LNCAP (cell line): ENCODE data around the gene WIPI1.

Experiments used
- TF ChIP-seq, protein P1 (sequence below): fragments of 450-650 bp; IDR thresholded peaks from 2 replicates; pipeline ENCODE4 v1.5.1; 2017; ENCODE audit warnings: mild to moderate bottlenecking

WIPI1 gene, protein sequence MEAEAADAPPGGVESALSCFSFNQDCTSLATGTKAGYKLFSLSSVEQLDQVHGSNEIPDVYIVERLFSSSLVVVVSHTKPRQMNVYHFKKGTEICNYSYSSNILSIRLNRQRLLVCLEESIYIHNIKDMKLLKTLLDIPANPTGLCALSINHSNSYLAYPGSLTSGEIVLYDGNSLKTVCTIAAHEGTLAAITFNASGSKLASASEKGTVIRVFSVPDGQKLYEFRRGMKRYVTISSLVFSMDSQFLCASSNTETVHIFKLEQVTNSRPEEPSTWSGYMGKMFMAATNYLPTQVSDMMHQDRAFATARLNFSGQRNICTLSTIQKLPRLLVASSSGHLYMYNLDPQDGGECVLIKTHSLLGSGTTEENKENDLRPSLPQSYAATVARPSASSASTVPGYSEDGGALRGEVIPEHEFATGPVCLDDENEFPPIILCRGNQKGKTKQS

DNA sequence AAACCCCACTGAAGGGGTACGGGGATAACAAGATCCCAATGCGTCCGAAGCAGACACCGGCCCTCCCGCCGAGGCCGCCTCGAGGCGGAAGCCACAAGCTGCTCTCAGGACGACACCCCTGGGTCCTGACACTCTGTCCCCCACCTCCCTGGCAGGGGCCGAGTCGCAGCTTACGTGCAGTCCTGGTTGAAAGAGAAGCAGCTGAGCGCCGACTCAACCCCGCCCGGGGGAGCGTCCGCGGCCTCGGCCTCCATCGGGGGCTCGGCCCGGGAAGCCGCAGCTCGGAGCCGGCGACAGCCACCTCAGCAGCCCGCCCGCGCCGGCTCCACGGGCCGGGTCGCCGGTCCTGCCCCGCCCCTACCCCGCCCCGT is at the start of gene WIPI1:
WIPI1 (minus strand) TSS at position 329 of the 371 bp plus-strand sequence; CDS start at position 254, 75 bp downstream.
- TF ChIP-seq, protein P1, sequence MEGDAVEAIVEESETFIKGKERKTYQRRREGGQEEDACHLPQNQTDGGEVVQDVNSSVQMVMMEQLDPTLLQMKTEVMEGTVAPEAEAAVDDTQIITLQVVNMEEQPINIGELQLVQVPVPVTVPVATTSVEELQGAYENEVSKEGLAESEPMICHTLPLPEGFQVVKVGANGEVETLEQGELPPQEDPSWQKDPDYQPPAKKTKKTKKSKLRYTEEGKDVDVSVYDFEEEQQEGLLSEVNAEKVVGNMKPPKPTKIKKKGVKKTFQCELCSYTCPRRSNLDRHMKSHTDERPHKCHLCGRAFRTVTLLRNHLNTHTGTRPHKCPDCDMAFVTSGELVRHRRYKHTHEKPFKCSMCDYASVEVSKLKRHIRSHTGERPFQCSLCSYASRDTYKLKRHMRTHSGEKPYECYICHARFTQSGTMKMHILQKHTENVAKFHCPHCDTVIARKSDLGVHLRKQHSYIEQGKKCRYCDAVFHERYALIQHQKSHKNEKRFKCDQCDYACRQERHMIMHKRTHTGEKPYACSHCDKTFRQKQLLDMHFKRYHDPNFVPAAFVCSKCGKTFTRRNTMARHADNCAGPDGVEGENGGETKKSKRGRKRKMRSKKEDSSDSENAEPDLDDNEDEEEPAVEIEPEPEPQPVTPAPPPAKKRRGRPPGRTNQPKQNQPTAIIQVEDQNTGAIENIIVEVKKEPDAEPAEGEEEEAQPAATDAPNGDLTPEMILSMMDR, result no peak

DNA sequence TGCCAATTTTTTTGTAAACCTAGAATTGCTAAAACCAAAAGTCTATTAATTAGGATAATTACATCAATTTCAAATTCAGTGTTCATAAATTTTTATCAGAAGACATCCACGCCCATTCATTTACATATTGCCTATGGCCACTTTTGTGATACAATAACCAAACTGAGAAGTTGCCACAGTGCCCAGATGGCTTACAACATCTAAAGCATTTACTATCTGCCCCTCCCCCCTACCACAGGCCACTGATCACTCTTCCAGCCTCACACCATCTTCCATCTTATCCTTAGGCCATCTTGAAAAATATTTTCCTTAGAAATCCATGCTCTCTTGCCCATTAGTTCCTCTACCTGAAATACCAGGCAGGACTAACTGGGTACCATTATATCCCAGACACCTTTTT is 48.7 kb upstream of the WIPI1 start:
- TF ChIP-seq, protein P1, result no peak

DNA sequence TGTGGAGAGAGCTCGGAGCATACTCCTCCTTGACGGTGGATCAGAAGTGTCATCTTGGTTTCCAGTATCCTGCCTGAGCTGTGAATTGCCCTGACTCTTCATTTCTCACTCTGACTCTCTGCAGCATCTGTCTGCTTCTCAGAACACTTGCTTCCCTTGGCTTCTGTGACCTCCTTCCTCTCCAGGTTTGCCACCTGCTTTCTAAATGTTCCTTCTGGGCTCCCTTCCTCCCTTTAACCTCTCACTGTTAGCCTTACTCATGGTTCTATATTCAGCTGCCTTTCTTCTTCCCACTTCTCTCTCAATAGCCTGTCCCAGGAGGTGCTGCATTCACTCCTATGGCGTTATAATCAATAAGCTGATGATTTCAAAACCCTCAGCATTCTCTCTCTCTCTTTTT is 43.8 kb upstream of the WIPI1 start:
- TF ChIP-seq, protein P1, result no peak

DNA sequence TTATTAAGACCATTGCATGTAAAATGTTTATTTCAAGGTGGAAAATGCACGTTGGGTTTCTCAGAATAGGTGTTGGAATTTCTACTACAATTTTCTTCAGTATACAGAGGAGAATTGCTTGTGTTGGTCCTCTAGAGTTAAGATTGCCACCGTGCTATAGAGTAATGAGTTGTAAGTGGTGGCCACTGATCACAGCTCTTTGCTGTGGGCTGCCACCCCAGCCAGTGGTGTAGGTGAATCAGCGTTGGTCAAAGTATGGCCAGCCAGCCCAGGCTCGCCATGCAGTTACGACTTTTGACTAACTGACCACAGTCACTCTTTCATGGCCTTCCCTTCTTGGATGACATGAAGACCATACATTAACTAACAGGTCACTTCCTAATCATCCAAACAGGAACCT is 42.3 kb upstream of the WIPI1 start:
- TF ChIP-seq, protein P1, result no peak

DNA sequence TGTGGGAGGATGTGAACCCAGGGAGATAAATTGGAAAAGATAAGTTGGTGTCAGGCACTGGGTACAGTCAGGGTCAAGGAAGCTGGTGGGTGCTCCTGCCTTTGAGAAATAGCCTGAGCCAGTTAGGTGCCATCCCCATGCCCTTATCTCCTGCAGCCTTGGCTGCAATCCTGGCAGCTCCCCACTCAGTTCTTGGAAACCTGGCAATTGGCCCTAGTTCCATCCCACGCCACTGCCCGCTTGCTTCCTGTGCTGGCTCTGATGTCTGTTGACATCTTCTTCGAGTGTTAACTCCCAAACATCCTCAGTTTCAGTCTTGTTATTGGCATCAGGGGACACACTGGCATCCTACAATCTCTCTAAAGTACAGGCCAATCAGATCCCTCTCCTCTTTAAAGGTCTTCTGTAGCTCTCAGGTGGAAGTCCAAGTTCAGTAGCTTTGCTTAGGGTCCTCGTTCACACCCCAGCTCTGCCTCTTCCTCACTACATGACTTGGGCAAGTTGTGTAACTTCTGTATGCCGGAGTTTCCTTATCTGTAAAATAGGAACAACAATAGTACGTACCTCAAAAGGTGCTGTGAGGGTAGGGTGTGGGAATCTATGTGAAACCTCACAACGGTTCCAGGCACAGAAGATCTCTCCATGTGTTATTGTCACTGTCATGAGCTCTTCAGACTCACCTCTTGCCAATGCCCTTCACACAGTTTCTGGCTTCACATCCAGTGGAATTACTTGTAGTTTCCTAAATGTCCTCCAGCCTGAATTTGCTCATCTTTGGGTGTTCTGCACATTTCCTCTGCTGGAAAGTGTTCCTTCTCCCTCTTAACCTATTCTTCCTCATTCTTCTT is 41.4 kb upstream of the WIPI1 start:
- TF ChIP-seq, protein P1, result no peak

DNA sequence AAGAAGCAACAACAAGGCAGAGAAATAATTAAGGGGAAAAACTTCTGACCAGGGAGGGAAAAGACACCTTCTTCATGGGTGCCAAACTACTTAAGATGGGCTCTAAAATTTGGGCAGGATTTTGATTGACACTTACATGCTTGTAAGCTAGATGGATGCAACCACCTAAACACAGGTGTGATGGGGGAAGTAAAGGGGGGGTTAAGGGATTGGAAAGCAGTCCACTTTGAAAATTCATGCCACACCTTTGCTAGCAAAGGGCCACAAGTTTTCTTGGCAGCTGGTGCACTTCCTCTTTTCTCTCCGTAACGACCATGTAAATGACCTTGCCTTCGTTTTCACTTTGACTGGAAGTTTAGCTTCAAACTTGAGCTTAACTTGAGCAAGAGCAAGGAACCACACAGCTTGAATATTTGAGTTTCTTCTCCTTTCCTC is 40.6 kb upstream of the WIPI1 start:
- TF ChIP-seq, protein P1, result no peak

DNA sequence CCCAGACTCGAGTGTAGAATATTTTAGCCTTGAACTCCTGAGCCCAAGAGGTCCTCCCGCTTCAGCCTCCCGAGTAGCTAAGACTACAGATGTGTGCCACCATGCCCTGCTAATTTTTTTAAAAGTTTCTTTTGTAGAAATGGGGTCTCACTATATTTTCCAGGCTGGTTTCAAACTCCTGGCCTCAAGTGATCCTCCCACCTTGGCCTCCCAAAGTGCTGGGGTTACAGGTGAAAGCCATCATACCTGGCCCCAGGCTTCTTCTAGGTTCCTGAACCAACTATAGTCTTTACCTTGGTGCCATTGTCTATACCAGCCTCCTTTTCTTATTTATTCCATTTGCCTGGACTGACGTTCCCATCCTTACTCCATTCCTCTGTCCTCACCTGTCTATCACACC is 37.8 kb upstream of the WIPI1 start:
- TF ChIP-seq, protein P1, result no peak
